Glomerular endothelial cell (primary cell): ENCODE data around the gene ARHGAP44. TPM values are rescaled to one million over a fixed set of nuclear protein-coding genes. Genes with fewer than 3 reads are reported as not detected.
"Not testable (repeated sequence)": the region's sequence is repeated elsewhere in the genome, so short reads cannot be mapped to it uniquely, and the experiment has no call there.

ENCODE experiments used
- DNase-seq: peaks from one replicate; pipeline ENCODE4 v3.0.0-alpha.2; 2011; ENCODE audit warnings: low read depth, low spot score; ENCODE audit errors: extremely low read depth
- total RNA-seq: library from RNA; depleted of rRNA; stranded (reverse); fragments of >200 nt; gene quantifications from 2 replicates; pipeline ENCODE4 v1.2.3, GENCODE V29; 2015

Gene ARHGAP44
- total RNA-seq, 1 donor from 2014 or later, result 1.4 TPM

DNA sequence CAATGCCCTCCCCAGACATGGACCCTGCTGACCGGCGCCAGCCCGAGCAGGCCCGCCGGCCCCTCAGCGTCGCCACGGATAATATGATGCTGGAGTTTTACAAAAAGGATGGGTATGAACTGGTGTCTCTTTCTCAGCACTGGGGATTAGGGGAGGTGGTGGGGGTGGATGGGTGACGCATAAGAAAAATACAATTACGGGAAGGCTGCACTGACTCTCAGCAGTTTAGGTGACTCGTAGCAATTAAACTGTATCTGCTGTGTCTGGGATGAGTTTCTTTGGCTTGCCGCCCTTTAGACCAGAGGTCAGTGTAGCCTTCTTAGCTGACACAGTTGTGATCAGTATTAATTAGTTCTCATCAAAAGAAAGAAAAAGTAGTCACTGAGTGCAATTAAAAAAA lies 169.5 kb downstream of the ARHGAP44 start:
- DNase-seq, result no peak

DNA sequence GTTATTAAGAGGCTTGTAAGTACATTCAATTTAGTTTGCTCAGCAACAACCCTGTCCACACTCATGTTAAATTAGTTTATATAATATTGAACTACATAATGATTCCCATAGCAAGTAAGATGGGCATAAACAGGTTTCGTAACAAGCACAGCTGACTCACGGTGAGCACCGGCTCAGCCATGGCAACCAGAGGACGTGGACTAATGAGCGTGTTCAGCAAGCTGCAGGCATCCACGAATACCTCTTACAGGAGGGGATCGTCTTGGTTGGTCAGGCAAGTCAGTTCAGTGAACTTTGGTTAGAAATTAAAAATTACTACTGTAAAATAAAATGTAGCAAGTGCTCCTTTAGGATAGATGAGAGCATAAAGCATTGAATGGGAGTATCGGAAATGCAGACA lies 170.1 kb downstream of the ARHGAP44 start:
- no peak for DNase-seq

DNA sequence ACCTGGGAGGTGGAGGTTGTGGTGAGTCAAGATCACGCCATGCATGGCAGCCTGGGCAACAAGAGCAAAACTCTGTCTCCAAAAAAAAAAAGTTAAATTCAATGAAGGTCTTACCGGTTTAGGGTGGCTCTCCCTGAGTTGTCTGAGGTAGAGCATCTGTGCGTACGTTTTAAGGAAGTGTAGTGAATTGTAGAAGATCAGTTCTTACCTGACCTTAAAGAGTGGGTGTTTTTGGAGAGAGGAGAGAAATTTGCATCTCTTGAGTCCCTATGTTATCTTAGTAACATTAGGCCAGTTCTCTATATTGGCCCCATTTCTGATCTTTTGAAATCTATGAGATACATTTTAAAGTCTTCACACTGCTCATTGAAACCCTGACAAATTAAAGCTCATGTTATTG lies 172.4 kb downstream of the ARHGAP44 start:
- no peak for DNase-seq

DNA sequence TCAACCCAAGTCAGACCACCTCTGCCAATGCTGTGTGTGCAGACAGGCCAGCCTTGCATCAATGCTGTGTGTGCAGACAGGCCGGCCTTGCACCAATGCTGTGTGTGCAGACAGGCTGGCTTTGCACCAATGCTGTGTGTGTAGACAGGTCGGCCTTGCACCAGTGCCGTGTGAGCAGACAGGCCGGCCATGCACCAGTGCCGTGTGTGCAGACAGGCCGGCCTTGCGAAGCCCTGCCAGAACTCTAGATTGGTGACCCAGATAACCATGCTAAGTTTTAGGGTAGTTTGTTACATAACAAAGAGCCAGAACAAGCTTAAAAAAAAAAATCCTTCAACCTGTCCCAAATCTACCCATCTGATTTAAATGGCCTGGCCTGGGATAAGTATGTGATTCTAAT lies 174.2 kb downstream of the ARHGAP44 start:
- no peak for DNase-seq

DNA sequence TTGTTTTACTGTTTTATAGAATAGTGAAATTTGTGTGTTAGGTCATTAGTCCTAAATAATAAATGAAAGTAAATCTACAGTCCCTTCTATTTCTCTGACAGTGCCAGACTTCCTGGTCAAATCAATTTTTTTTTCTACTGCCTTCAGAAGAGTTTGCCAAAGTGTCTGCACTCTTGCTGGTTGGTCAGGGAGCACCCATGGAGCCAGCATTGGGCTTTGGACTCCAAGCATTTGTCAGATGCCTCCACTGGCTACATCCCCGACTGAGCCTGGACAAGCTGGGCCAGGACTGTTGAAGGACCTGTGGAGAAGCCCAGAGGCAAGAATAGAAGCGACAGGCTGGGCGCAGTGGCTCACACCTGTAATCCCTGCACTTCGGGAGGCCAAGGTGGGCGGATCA lies 174.9 kb downstream of the ARHGAP44 start:
- no peak for DNase-seq

DNA sequence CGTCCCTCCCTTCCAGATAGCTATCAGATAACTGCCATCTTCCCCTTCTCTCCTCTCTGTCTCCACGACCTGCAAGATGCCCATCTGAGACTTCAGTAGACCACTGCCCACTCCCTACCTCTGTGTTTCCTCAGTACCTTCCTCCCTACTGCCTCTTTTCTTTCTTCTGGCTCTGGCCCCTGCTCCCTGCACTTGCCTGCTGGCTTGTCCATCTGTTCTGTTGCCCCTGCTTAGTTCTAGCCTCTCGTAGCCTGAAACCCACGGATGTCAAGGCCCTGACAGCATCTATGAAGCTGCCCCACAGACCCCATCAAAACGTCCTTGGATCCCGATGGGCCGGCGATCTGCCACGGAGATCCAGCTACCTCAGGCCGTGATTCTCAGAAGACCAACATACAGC lies 175.5 kb downstream of the ARHGAP44 start:
- no peak for DNase-seq

DNA sequence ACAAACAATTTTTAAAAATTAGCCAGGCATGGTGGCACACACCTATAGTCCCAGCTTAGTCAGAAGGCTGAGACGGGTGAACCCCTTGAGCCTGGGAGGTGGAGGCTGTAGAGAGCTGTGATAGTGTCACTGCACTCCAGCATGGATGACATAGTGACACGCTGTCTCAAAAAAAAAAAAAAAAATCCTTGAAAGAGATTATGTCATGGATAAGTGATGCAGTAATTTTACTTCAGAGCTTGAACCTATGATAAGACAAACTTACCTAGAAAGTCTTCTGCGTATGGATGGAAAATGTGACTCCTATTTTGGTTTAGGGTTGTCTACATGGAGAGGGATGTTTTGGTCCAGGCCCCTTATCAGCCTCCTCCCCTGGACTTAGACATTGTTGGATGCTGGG lies 176.7 kb downstream of the ARHGAP44 start:
- DNase-seq, result no peak

DNA sequence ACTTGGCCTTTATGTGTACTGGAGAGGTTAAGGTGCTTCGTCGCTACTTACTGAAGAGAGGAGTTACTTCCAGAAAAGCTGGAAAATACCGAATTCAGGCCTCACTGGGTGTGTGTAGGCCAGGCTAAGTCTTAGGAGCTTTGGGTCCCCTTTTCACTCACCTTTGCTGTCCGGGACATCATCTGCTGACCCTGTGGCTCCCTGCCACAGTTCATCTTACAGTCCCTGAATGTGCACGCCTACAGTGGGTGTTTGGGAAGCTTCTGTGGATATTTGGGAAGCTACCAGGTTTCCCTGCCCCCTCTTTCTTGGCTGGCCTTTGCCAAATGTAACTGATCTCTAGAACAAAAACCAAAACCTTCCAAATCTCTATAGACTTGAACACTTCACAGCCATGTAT lies 177.1 kb downstream of the ARHGAP44 start:
- no peak for DNase-seq

DNA sequence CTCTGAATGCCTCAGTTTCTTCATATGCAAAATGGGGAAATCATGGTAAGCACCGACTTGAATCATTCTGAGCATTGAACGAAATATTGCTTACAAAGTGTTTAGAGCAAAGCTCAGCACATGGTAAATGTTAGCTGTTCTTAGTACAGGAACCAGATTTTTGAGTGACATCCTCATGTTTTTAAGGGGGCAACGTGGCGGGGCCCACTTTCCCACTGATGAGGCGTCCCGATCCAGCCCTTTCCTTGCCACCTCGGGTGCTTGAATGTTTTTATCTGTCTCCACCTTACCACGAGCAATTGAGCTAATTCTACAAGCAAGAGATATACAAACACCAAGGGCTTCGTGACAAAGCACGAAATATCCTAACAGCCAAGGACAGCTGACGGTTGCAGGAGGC lies 178.7 kb downstream of the ARHGAP44 start:
- DNase-seq, result no peak

DNA sequence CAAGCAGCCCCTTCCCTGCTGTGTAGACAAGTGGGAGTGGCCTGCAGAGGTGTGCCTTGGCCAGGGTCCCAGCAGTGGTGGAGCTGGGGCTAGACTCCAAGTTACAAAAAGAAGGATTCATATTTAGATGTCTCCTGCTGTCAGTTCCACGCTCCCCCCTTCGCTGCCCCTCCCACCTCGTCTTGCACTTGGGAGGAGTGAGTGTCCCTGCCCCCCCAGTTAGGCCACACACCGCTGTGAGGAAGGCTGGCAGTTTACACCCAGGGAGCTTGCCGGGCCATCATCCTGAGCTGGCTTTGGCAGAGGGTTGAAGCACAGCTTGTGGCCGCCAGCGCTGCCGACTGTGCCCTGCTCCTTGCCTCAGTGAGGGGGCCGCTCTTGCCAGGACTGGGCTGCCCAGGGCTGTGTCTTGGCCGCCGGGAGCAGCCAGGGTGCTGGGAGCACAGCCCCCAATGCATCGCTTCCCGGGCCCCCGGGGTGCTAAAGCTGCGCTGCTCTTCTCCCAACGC lies 184.3 kb downstream of the ARHGAP44 start:
- DNase-seq, result no peak

DNA sequence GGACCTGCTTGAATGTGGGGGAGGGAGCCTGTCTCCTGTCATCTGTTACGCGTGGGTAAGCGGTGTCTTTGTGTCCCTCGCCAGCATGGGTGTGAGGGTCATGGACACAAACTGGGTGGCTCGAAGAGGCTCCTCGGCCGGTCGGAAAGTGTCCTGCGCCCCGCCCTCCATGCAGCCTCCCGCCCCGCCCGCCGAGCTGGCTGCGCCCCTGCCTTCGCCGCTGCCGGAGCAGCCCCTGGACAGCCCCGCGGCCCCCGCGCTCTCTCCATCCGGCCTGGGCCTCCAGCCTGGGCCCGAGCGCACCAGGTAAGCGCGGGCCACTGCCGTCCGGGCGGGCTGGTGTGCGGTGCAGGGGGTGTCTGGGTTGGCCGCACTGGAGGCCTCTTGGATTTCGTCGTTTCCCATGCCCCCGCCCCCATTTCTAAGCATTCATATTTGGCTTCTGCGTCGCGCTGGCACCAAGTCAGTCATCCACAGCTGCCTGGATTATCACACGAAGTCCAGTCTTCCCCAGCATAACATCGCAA lies 184.8 kb downstream of the ARHGAP44 start:
- DNase-seq, result no peak

DNA sequence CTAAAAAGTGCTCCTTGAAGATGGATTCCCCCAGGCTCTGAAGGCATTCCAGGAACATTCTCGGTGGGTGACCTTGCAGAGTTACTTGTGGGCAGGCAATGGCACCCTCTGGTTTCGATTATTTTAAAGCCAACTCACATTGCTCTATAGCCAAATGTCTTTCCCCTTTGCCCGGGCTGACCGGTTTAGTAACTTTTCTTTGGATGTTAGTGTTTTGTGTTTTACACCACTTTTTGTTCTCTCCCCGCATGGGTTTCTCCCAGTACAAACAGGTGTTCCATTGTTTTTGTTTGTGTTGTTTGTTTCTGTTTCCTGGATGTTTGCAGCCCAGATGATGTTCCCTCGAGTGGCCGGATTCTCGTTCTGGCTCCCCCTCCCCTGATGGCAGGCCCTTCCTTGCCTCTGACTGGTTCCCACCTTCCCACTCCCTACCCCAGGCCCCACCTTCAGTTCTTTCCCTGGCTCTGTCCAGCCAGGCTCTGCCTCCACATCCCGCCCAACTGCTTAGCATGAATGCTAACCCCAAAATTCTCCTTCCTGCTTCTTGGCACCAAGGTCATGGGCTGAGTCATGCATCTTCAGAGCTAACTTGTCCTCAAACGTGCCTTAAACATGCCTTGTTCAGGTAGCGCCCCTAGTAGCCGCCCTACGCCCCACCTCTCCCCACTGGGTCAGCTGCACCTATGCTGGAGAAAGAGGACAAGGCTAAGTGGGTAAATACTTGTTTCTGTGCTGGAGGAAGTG lies 187.9 kb downstream of the ARHGAP44 start:
- no peak for DNase-seq

DNA sequence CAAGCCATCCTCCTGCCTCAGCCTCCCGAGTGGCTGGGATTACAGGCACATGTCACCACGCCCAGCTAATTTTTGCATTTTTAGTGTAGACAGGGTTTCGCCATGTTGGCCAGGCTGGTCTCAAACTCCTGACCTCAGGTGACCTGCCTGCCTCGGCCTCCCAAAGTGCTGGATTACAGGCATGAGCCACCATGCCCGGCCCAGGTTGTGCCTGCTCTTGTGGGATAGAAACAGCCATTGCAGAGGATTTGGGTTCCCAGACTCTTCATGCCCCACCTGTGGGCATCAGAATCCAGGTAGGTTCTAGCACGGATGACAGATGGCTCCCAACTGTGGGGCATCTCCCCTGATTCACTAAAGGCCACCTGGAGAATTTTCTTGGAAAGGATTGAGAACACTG lies 189.5 kb downstream of the ARHGAP44 start:
- not testable (repeated sequence) for DNase-seq

DNA sequence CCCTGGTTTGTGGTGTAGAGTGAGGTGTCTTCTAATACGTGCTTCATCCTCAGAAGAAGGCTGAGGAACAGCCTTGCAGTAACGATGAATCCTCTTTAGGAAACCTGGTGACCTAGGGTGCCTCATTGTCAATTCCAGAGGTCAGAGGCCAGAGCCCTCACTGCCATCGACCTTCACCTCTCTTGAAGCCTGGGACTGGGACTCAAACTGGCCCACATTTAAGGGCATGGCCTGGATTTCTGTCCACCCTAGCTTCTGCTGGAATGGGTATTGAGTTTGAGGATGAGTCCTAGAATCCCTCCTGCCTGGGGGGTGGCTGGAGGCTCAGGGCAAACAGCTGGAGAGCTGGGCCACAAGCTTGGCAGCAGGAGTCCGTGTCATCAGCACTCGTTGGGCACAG lies 189.9 kb downstream of the ARHGAP44 start:
- no peak for DNase-seq

DNA sequence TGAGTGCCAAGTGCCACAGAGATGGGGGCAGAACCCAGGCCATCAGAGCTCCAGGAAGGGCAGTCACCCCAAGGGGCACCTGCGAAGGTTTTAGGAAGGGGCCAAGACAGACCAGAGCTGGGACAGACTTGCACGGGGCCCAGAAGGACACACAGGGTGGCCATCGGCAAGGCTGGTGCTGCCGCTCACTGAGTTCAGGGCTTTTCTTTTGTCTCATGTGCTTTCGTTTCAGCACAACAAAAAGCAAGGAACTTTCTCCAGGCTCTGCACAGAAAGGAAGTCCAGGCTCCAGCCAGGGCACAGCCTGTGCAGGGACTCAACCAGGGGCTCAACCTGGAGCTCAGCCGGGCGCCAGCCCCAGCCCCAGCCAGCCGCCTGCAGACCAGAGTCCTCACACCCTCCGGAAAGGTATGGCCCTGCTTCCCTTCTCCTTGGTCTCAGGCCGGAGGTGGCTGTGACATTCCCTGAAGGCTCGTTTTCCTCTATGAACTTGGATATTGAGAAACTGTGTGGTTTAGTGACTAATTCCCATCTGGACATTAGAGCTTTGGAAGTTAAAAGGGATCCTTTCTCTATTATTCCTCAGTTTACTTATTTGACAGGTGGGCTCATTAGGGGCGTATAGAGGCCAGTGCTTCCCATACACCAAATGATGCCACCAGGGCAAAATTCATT lies 190.7 kb downstream of the ARHGAP44 start:
- DNase-seq, result no peak

DNA sequence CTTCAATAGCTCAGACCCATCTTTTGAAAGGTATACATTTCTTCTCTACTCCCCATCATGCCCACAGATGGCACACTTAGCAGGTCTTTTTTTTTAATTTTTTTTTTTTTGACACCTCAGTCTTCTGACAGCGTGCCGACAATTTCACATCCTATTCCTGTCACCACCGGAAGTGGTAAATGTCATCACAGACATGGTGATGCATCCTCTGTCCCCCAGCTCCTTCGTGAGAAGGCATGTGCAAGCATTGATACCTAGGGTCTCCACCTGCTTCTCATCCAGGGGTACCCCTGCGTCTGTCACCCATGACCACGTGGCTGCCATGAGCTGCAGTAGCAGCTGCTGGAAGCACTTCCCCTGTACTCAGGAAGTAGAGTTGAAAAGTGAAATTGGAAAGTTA lies 192.9 kb downstream of the ARHGAP44 start:
- no peak for DNase-seq

DNA sequence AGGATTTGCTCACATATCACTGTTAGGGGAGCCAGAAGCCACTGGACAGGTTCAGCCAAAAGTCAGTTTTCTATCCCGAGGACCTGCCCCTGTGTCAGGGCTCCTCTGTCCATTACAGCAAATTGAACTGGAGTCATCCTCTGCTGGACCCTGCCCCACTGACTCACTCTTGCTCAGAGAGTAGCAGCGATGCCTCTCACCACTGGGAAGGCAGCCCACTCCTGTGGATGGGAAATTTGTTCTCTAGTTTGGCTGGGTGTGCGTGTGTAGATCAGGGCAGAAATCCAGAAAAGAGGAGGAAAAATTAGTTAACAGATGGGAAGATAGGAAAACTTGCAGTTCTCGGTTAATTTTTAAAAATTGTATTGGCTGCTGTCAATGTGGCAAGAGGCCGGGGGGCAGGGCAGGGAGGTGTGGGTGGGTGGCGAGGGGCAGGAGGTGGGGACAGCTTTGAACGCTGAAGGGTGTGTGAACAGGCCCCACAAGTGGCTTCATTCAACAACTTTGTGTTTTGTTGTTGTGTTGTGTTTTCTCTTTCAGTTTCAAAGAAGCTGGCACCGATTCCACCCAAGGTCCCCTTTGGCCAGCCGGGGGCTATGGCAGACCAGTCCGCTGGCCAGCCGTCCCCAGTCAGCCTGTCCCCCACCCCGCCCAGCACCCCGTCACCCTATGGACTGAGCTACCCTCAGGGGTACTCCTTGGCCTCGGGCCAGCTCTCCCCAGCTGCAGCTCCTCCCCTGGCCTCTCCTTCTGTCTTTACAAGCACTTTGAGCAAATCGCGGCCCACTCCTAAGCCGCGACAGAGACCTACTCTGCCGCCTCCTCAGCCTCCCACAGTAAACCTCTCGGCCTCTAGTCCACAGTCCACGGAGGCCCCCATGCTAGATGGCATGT lies 194.9 kb downstream of the ARHGAP44 start:
- no peak for DNase-seq

DNA sequence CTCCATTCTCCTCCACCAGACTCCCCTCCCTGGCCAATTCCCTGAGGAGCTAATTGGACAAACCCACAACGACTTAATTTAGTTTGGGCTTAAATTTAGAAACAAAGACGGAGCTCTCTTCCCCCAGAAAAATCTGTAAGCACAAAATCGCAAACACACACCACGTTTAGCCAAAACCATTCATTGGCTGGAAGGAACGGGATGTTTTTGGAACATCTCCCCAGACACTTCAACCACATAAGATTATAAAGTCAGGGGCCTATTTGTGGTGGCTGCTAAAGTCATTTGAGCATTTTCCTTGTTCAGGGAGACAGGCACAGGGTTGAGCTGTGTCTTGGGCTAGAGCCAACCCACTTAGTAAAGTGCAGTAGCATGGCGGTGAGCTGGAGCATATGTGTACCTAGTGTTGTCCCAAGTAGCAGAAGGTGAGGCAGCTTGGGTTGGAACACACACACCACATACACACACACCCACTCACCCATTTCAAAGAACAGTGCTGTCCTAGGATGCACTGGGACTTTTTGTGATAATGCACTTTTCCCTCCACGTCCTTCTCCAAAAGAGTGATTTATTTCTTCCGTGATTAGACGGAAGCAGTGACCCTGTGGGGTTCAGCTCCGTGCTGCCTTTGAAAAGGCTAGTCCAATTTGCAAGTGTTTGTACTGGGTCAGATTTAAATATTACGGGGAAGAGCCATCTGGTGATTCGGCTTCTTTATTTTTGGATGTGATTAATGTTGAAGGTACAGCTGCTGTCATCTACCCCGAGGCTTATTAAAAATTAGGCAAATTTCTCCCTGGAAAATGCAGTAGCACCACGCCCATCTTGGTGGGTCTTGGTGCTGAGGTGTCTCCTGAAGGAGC lies 196.4 kb downstream of the ARHGAP44 start:
- no peak for DNase-seq

DNA sequence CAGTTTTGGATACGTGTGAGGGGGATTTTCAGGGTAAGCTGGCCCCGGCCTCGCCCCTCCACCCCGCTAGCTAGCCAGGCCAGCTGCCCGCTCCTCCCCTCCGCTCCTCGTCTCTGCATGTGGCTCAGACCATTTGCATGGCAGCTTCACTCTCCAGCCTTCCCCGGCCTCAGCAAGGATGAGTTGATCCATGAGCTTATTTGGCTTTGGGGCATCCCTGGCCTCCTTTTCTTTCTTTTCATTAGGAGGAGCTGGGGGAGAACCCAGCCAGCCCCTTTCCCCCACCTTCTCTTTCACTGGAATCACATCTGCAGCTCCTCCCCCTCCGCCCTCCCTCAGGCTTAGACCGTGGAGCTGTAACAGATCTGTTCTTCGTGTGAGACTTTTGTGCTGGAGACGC lies 197.8 kb downstream of the ARHGAP44 start:
- no peak for DNase-seq
